NB4 (cell line): ENCODE results near the gene DENND4B.

Source experiments
- MAX ChIP-seq: IDR thresholded peaks from 2 replicates; pipeline ENCODE4 v1.6.1; 2011; ENCODE audit warnings: low read depth, low read length
- MYC ChIP-seq: IDR thresholded peaks from 2 replicates; pipeline ENCODE4 v1.6.1; 2011; ENCODE audit warnings: low read depth, low read length
- POLR2A ChIP-seq: IDR thresholded peaks from 2 replicates; pipeline ENCODE4 v1.6.1; 2011; ENCODE audit warnings: mild to moderate bottlenecking; ENCODE audit not compliant: insufficient read length; ENCODE audit errors: extremely low read depth
- TF ChIP-seq, protein P1 (sequence below): IDR thresholded peaks from one replicate; pipeline ENCODE4 v1.5.1; 2012; ENCODE audit warnings: low read depth, low read length

DNA sequence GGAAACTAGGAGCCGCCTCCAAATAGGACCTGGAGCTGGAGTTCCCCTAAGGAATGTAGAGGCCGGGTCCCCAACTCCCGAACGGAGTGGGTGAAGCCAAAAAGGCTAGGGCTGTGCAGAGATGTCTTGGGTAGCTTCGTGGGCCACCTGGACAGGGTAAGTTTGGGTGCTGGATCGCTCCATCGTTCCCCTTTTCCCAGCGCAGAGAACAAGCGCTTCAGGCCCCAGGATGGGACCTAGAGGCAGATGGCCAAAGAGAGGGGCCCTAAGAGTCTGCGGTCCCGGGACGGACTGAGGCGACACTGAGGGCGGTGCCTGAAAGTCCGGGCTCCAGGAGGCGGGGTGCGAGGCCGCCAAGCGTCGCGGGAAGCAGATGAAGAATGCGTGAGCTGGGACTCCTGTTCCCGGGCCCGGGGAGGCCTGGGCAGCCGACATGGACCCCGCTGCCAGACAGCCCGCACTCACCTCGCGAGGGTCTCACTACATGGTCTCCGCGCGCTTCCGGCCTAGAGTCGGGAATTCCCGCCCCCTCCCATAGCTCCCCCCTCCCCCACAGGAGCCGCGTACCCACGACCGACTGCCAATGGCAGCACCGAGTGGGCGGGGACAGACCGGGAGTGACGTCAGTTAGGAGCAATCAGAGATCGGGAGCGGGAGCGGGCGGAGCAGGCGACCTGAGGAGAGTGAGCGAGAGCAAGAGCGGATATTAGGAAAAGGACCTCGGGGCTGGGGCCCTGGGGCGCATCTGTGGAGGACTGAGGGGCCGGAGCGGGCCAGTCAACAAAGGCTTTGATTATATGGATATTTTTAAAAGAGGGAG, 16.7 kb upstream of the DENND4B start, which contains the start of gene SLC39A1:
- TF ChIP-seq, protein P1, sequence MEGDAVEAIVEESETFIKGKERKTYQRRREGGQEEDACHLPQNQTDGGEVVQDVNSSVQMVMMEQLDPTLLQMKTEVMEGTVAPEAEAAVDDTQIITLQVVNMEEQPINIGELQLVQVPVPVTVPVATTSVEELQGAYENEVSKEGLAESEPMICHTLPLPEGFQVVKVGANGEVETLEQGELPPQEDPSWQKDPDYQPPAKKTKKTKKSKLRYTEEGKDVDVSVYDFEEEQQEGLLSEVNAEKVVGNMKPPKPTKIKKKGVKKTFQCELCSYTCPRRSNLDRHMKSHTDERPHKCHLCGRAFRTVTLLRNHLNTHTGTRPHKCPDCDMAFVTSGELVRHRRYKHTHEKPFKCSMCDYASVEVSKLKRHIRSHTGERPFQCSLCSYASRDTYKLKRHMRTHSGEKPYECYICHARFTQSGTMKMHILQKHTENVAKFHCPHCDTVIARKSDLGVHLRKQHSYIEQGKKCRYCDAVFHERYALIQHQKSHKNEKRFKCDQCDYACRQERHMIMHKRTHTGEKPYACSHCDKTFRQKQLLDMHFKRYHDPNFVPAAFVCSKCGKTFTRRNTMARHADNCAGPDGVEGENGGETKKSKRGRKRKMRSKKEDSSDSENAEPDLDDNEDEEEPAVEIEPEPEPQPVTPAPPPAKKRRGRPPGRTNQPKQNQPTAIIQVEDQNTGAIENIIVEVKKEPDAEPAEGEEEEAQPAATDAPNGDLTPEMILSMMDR = no peak
- TF ChIP-seq MAX = peak; percentile 35
- TF ChIP-seq POLR2A = peak; percentile 61
- TF ChIP-seq MYC = no peak; the same call in 1 of the 2 replicates
